GM12878 (cell line): Measurements from ENCODE around the gene MAD2L1. TPM values are rescaled to one million over a fixed set of nuclear protein-coding genes. Genes with fewer than 3 reads are reported as not detected.

ENCODE experiments used
- ATAC-seq: fragments of 200-7000 bp; cut with Tn5 transposase; 3 replicates; pipeline ENCODE4 v1.9.1; 2020; ENCODE audit warnings: mild to moderate bottlenecking, moderate library complexity
- BruUV-seq: library from RNA; stranded (reverse); fragments of 400-500 nt; replicated peaks from 2 replicates; lab custom pipeline; 2021; lab: Mats Ljungman, UMichigan
- CTCF ChIA-PET: fragments of 300-600 bp; sonication (Branson Sonifier 250); formaldehyde crosslinking; extraction: SDS; loops from one replicate; lab custom pipeline; 2021; ENCODE audit warnings: inconsistent platforms; lab: Yijun Ruan, JAX
- POLR2A ChIA-PET: fragments of 350-600 bp; formaldehyde crosslinking; extraction: SDS; loops from one replicate; lab custom pipeline; 2021; ENCODE audit warnings: inconsistent platforms; lab: Charles Lee
- RAD21 ChIA-PET: fragments of 300-600 bp; sonication (Branson Sonifier 250); formaldehyde crosslinking; loops from one replicate; lab custom pipeline; 2023; ENCODE audit warnings: antibody characterized with exemption; ENCODE audit not compliant: unreplicated experiment; lab: Charles Lee
- SMC1A ChIA-PET: fragments of 300-600 bp; sonication (Branson Sonifier 250); formaldehyde crosslinking; loops from one replicate; lab custom pipeline; 2023; ENCODE audit not compliant: unreplicated experiment, uncharacterized antibody; lab: Charles Lee
- DNase-seq: peaks from one replicate; pipeline ENCODE4 v3.0.0-alpha.2; 2011; ENCODE audit warnings: low read depth, low spot score
- FAIRE-seq: peaks from 3 replicates; lab custom pipeline; 2011; peaks lifted over from hg19 to GRCh38; lab: Jason Lieb, UNC
- H2AFZ ChIP-seq: 2 replicates; pipeline ENCODE4 v1.6.0; 2011; ENCODE audit warnings: low read depth, low read length, control low read depth; ENCODE audit not compliant: control insufficient read depth
- H3K27ac ChIP-seq: 2 replicates; pipeline ENCODE4 v1.5.1; 2011; ENCODE audit warnings: control low read depth; ENCODE audit not compliant: control insufficient read depth, insufficient read depth
- H3K27me3 ChIP-seq, 2 experiments: replicated peaks in 1 of 2; 2 replicates each; pipeline versions ENCODE4 v1.6.0 to v1.6.1; 2011; ENCODE audit warnings: low read length in 1 of 2; ENCODE audit not compliant: control insufficient read depth in 2 of 2, insufficient read depth in 2 of 2
- H3K36me3 ChIP-seq, 2 experiments: 2 replicates each; pipeline ENCODE4 v1.5.1; 2011; ENCODE audit warnings: low read length in 1 of 2; ENCODE audit not compliant: control insufficient read depth in 2 of 2, insufficient read depth in 2 of 2
- H3K4me1 ChIP-seq: 2 replicates; pipeline ENCODE4 v1.6.1; 2011; ENCODE audit warnings: mild to moderate bottlenecking, low read length, moderate library complexity, mixed read lengths; ENCODE audit not compliant: control insufficient read depth, insufficient read depth
- H3K4me2 ChIP-seq: 2 replicates; pipeline ENCODE4 v1.6.0; 2011; ENCODE audit warnings: control low read depth; ENCODE audit not compliant: control insufficient read depth, insufficient read depth
- H3K4me3 ChIP-seq: fragments of 200-600 bp; sonication (generic); 2 replicates; pipeline ENCODE4 v1.5.1; 2016
- H3K79me2 ChIP-seq: 2 replicates; pipeline ENCODE4 v1.6.0; 2011; ENCODE audit warnings: low read length; ENCODE audit not compliant: control insufficient read depth, insufficient read depth
- H3K9ac ChIP-seq: 2 replicates; pipeline ENCODE4 v1.8.0; 2011; ENCODE audit warnings: low read length, control low read depth, mixed read lengths; ENCODE audit not compliant: control insufficient read depth, insufficient read depth
- H3K9me3 ChIP-seq: replicated peaks from 3 replicates; pipeline ENCODE4 v1.5.1; 2011; ENCODE audit warnings: mild to moderate bottlenecking, low read length; ENCODE audit not compliant: control insufficient read depth, insufficient read depth
- H4K20me1 ChIP-seq: 2 replicates; pipeline ENCODE4 v1.6.0; 2011; ENCODE audit not compliant: control insufficient read depth, insufficient read depth
- CHD1 ChIP-seq: IDR thresholded peaks from 2 replicates; pipeline ENCODE4 v1.6.1; 2012; ENCODE audit warnings: low read depth, low read length, improper control_type of control experiment
- CHD4 ChIP-seq: fragments of 200-600 bp; sonication (generic); IDR thresholded peaks from 2 replicates; pipeline ENCODE4 v1.6.1; 2016; ENCODE audit warnings: mild to moderate bottlenecking
- NR2C2 ChIP-seq: IDR thresholded peaks from 2 replicates; pipeline ENCODE4 v1.6.1; 2011; ENCODE audit warnings: borderline replicate concordance, low read depth; ENCODE audit not compliant: control insufficient read depth, insufficient read length
- RAD51 ChIP-seq: fragments of 450-650 bp; IDR thresholded peaks from 2 replicates; pipeline ENCODE4 v1.6.1; 2016; ENCODE audit warnings: moderate library complexity, mild to moderate bottlenecking, inconsistent platforms
- SKIL ChIP-seq: fragments of 450-650 bp; IDR thresholded peaks from 2 replicates; pipeline ENCODE4 v1.6.1; 2017; ENCODE audit warnings: mild to moderate bottlenecking, low read depth, inconsistent platforms; ENCODE audit not compliant: poor library complexity, severe bottlenecking
- TARDBP ChIP-seq: IDR thresholded peaks from 2 replicates; pipeline ENCODE4 v1.6.1; 2016; ENCODE audit warnings: borderline replicate concordance
- WRNIP1 ChIP-seq: IDR thresholded peaks from 2 replicates; pipeline ENCODE4 v1.6.1; 2011; ENCODE audit warnings: low read depth, low read length, improper control_type of control experiment, borderline replicate concordance
- ZBTB11 ChIP-seq: fragments of 450-650 bp; formaldehyde crosslinking; IDR thresholded peaks from 2 replicates; pipeline ENCODE4 v1.5.0; 2022; ENCODE audit warnings: mild to moderate bottlenecking, missing genetic modification characterization
- ZNF274 ChIP-seq: IDR thresholded peaks from one replicate; pipeline ENCODE4 v1.8.0; 2011; ENCODE audit not compliant: insufficient read length, insufficient read depth
- WGBS: methylation state at CpG from one replicate; pipeline ENCODE4 v1.1.6; 2016; ENCODE audit warnings: low lambda C conversion rate; ENCODE audit not compliant: insufficient replicate concordance, insufficient coverage; ENCODE audit errors: missing lambda C conversion rate; 5-methylcytosine and 5-hydroxymethylcytosine counted together
- in situ Hi-C: fragments of 300-500 bp; cut with MboI; formaldehyde crosslinking; loops from 9 replicates; pipeline ENCODE4 v1.14.3; 2018; ENCODE audit warnings: mixed read lengths
- intact Hi-C: fragments of 100-400 bp; cut with micrococcal nuclease; formaldehyde crosslinking; loops from one replicate; pipeline ENCODE4 v1.14.2; 2022; ENCODE audit not compliant: unreplicated experiment
- polyA plus RNA-seq, 11 experiments: library from polyadenylated mRNA; depleted of rRNA in 4 of 11; unstranded in 6 of 11; stranded (reverse) in 5 of 11; fragments of >200 nt; fragmentation: Nextera tagmentation in 4 of 11; fragmentation: Illumina TruSeq in 1 of 11; extraction: Ambion mirVana in 4 of 11; extraction: Trizol in 1 of 11; gene quantifications; 1 replicate in 1 of 11; 2 replicates in 10 of 11; pipeline versions ENCODE4 v1.2.1 to v1.2.3, GENCODE V29; 2011 to 2016; ENCODE audit warnings: inconsistent platforms in 2 of 11, missing spikeins in 2 of 11, low read depth in 1 of 11
- total RNA-seq, 4 experiments: library from RNA; depleted of rRNA in 3 of 4; stranded (reverse); fragments of >200 nt in 3 of 4; fragmentation: Illumina TruSeq in 1 of 4; extraction: Trizol in 1 of 4; gene quantifications; 2 replicates each; pipeline versions ENCODE4 v1.2.1 to v1.2.3, GENCODE V29; 2013 to 2021
- TF ChIP-seq, protein P1 (sequence below): IDR thresholded peaks from 2 replicates; pipeline ENCODE4 v1.6.1; 2011; ENCODE audit warnings: borderline replicate concordance, low read depth, mild to moderate bottlenecking, moderate library complexity, low read length; ENCODE audit not compliant: insufficient read depth, poor library complexity, severe bottlenecking
- TF ChIP-seq, protein P2 (sequence below): fragments of 150-350 bp; IDR thresholded peaks from 2 replicates; pipeline ENCODE4 v1.6.1; 2016; ENCODE audit warnings: low read depth, low read length

The MAD2L1 gene
- total and polyA plus RNA-seq, 10 of the 15 experiments (the other 5 are each of a cell fraction or from before 2014, with no cell fraction given): 58.1 to 407 (median 110) TPM

GRCh38 chr4:120109406-120109805 is 42.8 kb upstream of the MAD2L1 start (continued):
- TF ChIP-seq ZBTB11 (CRISPR knock-in tag) (no peak), TARDBP (no peak), WRNIP1 (no peak), CHD1 (no peak), RAD51 (no peak), ZNF274 (no peak), CHD4 (no peak), NR2C2 (no peak)
- TF ChIP-seq, protein P1, sequence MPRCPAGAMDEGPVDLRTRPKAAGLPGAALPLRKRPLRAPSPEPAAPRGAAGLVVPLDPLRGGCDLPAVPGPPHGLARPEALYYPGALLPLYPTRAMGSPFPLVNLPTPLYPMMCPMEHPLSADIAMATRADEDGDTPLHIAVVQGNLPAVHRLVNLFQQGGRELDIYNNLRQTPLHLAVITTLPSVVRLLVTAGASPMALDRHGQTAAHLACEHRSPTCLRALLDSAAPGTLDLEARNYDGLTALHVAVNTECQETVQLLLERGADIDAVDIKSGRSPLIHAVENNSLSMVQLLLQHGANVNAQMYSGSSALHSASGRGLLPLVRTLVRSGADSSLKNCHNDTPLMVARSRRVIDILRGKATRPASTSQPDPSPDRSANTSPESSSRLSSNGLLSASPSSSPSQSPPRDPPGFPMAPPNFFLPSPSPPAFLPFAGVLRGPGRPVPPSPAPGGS: no peak

GRCh38 chr4:120105472-120105871 is 38.8 kb upstream of the MAD2L1 start:
- Histone ChIP-seq H3K27ac (no peak overlapping the region), H3K4me1 (no peaks in the 10 kb centered on the region), H3K9ac (no peak overlapping the region), H3K27me3 (no peaks in the 10 kb centered on the region), H3K9me3 (no peaks in the 10 kb centered on the region), H3K79me2 (no peaks in the 10 kb centered on the region), H3K4me3 (no peak overlapping the region), H2AFZ (no peak overlapping the region), H3K4me2 (no peak overlapping the region), H4K20me1 (no peaks in the 10 kb centered on the region), H3K36me3 (no peaks in the 10 kb centered on the region)
- in situ Hi-C loops (no loop called here), intact Hi-C loops (no loop called here)
- BruUV-seq: no TSS peak
- no peak for DNase-seq
- POLR2A ChIA-PET: no interaction called here
- RAD21 ChIA-PET: no interaction called here
- SMC1A ChIA-PET: no interaction called here
- peak; percentile 80 for ATAC-seq
- CTCF ChIA-PET: no interaction called here
- 0% methylated on average over 1 of the region's 1 CpG for WGBS
- FAIRE-seq: peak; percentile 69
- TF ChIP-seq, protein P2, sequence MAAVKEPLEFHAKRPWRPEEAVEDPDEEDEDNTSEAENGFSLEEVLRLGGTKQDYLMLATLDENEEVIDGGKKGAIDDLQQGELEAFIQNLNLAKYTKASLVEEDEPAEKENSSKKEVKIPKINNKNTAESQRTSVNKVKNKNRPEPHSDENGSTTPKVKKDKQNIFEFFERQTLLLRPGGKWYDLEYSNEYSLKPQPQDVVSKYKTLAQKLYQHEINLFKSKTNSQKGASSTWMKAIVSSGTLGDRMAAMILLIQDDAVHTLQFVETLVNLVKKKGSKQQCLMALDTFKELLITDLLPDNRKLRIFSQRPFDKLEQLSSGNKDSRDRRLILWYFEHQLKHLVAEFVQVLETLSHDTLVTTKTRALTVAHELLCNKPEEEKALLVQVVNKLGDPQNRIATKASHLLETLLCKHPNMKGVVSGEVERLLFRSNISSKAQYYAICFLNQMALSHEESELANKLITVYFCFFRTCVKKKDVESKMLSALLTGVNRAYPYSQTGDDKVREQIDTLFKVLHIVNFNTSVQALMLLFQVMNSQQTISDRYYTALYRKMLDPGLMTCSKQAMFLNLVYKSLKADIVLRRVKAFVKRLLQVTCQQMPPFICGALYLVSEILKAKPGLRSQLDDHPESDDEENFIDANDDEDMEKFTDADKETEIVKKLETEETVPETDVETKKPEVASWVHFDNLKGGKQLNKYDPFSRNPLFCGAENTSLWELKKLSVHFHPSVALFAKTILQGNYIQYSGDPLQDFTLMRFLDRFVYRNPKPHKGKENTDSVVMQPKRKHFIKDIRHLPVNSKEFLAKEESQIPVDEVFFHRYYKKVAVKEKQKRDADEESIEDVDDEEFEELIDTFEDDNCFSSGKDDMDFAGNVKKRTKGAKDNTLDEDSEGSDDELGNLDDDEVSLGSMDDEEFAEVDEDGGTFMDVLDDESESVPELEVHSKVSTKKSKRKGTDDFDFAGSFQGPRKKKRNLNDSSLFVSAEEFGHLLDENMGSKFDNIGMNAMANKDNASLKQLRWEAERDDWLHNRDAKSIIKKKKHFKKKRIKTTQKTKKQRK: no peak
- TF ChIP-seq SKIL: no peak
